ENCODE measurements around the gene ZNF207. TPM values are rescaled to one million over a fixed set of nuclear protein-coding genes. Genes with fewer than 3 reads are reported as not detected.

The ZNF207 gene
- total and polyA plus RNA-seq, 4 donors: 38.3 to 142 (median 56.8) TPM

DNA sequence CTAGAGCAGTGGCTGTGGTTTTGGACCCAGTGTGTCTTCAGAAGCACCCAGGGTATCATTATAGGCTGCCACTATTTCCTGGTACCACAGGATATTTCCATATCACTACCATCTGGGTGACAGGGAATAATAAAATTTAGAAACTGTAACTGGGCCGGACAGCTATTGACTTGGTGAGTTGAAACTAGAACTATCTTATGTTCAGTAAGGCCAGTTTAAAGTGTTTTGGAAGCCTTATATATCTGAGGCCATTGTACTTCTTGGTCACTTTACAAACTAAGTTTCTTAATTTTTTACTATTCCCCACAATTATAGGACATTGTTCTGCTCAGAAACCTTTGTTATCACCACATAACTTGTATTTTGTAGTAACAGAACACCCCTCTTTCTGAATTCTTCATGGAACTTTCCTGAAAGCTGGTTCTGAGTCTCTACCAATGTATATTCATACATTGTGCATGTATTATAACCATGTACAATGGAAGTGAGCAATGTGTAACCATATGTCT is 34.0 kb downstream of the ZNF207 start:
- Histone ChIP-seq H3K36me3 (ENCODE audit: control insufficient read depth in 4 of 4, insufficient read depth in 3 of 4, low read depth in 1 of 4, low read length in 3 of 4) (peaks cover 4 to 20% (median 14%) of the 10 kb centered on the region in 4 donors), H3K9me3 (ENCODE audit: control insufficient read depth in 4 of 4, low read length in 3 of 4) (no peaks in the 10 kb centered on the region), H3K27me3 (ENCODE audit: control insufficient read depth in 4 of 4, insufficient read depth in 4 of 4, low read length in 3 of 4) (no peaks in the 10 kb centered on the region), H3K4me1 (ENCODE audit: control insufficient read depth in 4 of 4, insufficient read depth in 4 of 4, low read length in 3 of 4) (peaks cover 3 to 10% (median 6%) of the 10 kb centered on the region in 4 donors), H3K9ac (ENCODE audit: low read depth in 1 of 2, low read length in 2 of 2) (no peak overlapping the region), H3K27ac (ENCODE audit: low read depth in 1 of 2, low read length in 2 of 2) (no peak overlapping the region), H3K4me3 (ENCODE audit: low read depth in 1 of 3, low read length in 3 of 3) (no peak overlapping the region)
- TF ChIP-seq GABPA (IDR thresholded peaks at IDR 0.05 in 1 of 2, conservative IDR thresholded peaks at IDR 0.05 in 1 of 2): no peak
- TF ChIP-seq FOXA2 (IDR thresholded peaks at IDR 0.05): no peak
- no peak for TF ChIP-seq SP1 (IDR thresholded peaks at IDR 0.05)
- TF ChIP-seq, protein P1, sequence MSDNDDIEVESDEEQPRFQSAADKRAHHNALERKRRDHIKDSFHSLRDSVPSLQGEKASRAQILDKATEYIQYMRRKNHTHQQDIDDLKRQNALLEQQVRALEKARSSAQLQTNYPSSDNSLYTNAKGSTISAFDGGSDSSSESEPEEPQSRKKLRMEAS (IDR thresholded peaks at IDR 0.05): no peak
- no peak for TF ChIP-seq JUND (IDR thresholded peaks at IDR 0.05)
- no peak for TF ChIP-seq HNF4G (IDR thresholded peaks at IDR 0.05)
- TF ChIP-seq, protein P2, sequence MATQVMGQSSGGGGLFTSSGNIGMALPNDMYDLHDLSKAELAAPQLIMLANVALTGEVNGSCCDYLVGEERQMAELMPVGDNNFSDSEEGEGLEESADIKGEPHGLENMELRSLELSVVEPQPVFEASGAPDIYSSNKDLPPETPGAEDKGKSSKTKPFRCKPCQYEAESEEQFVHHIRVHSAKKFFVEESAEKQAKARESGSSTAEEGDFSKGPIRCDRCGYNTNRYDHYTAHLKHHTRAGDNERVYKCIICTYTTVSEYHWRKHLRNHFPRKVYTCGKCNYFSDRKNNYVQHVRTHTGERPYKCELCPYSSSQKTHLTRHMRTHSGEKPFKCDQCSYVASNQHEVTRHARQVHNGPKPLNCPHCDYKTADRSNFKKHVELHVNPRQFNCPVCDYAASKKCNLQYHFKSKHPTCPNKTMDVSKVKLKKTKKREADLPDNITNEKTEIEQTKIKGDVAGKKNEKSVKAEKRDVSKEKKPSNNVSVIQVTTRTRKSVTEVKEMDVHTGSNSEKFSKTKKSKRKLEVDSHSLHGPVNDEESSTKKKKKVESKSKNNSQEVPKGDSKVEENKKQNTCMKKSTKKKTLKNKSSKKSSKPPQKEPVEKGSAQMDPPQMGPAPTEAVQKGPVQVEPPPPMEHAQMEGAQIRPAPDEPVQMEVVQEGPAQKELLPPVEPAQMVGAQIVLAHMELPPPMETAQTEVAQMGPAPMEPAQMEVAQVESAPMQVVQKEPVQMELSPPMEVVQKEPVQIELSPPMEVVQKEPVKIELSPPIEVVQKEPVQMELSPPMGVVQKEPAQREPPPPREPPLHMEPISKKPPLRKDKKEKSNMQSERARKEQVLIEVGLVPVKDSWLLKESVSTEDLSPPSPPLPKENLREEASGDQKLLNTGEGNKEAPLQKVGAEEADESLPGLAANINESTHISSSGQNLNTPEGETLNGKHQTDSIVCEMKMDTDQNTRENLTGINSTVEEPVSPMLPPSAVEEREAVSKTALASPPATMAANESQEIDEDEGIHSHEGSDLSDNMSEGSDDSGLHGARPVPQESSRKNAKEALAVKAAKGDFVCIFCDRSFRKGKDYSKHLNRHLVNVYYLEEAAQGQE (IDR thresholded peaks at IDR 0.05): no peak
- TF ChIP-seq HNF4A (conservative IDR thresholded peaks at IDR 0.05): no peak
- TF ChIP-seq, protein P3, sequence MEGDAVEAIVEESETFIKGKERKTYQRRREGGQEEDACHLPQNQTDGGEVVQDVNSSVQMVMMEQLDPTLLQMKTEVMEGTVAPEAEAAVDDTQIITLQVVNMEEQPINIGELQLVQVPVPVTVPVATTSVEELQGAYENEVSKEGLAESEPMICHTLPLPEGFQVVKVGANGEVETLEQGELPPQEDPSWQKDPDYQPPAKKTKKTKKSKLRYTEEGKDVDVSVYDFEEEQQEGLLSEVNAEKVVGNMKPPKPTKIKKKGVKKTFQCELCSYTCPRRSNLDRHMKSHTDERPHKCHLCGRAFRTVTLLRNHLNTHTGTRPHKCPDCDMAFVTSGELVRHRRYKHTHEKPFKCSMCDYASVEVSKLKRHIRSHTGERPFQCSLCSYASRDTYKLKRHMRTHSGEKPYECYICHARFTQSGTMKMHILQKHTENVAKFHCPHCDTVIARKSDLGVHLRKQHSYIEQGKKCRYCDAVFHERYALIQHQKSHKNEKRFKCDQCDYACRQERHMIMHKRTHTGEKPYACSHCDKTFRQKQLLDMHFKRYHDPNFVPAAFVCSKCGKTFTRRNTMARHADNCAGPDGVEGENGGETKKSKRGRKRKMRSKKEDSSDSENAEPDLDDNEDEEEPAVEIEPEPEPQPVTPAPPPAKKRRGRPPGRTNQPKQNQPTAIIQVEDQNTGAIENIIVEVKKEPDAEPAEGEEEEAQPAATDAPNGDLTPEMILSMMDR (IDR thresholded peaks at IDR 0.05; ENCODE audit: low read depth, low read length, missing input control): no peak
- no peak for TF ChIP-seq ZBTB33 (IDR thresholded peaks at IDR 0.05)
- TF ChIP-seq NR2F2 (IDR thresholded peaks at IDR 0.05): no peak
- no peak for TF ChIP-seq FOXA1 (IDR thresholded peaks at IDR 0.05)
- TF ChIP-seq TAF1 (conservative IDR thresholded peaks at IDR 0.05): no peak
- no peak for TF ChIP-seq YY1 (IDR thresholded peaks at IDR 0.05)
- no peak for TF ChIP-seq EGR1 (IDR thresholded peaks at IDR 0.05; ENCODE audit: low read depth in 2 of 2)
- TF ChIP-seq RAD21 (IDR thresholded peaks at IDR 0.05): no peak
- no peak for TF ChIP-seq ATF3 (IDR thresholded peaks at IDR 0.05)
- no peak for TF ChIP-seq RXRA (IDR thresholded peaks at IDR 0.05)
- DNase-seq (ENCODE audit: low spot score): no peak
- 89% methylated on average over 1 of the region's 1 CpG for WGBS
